Stimulated activated CD8-positive, alpha-beta memory T cell treated with anti-CD3 and anti-CD28 coated beads, Interleukin-7, amount 100 ng/mL, for 48 hours (primary cell): ENCODE data around the gene NAXD.
"Not testable (repeated sequence)": the region's sequence is repeated elsewhere in the genome, so short reads cannot be mapped to it uniquely, and the experiment has no call there.

Source experiments
- DNase-seq, 2 donors: peaks; one replicate each; pipeline ENCODE4 v3.0.0-alpha.2; 2020; ENCODE audit warnings: low read depth in 1 of 2; ENCODE audit errors: extremely low read depth in 1 of 2

The NAXD gene

GRCh38 chr13:110627761-110628476, 12.6 kb downstream of the NAXD start:
- no peak for DNase-seq

GRCh38 chr13:110628477-110628793, 13.1 kb downstream of the NAXD start:
- DNase-seq, result no peak

- no peak for DNase-seq
These were observed 13.8 kb downstream of the NAXD start for GRCh38 chr13:110628952-110629701.

- DNase-seq, result no peak
These were observed 14.4 kb downstream of the NAXD start for GRCh38 chr13:110629735-110630134.

- no peak for DNase-seq
These were observed 15.3 kb downstream of the NAXD start for GRCh38 chr13:110630566-110631119.

GRCh38 chr13:110632255-110632654, 16.9 kb downstream of the NAXD start:
- not testable (repeated sequence) for DNase-seq

GRCh38 chr13:110633776-110634175, 18.4 kb downstream of the NAXD start:
- DNase-seq, result no peak

GRCh38 chr13:110634558-110634957, 19.2 kb downstream of the NAXD start:
- no peak for DNase-seq

DNA sequence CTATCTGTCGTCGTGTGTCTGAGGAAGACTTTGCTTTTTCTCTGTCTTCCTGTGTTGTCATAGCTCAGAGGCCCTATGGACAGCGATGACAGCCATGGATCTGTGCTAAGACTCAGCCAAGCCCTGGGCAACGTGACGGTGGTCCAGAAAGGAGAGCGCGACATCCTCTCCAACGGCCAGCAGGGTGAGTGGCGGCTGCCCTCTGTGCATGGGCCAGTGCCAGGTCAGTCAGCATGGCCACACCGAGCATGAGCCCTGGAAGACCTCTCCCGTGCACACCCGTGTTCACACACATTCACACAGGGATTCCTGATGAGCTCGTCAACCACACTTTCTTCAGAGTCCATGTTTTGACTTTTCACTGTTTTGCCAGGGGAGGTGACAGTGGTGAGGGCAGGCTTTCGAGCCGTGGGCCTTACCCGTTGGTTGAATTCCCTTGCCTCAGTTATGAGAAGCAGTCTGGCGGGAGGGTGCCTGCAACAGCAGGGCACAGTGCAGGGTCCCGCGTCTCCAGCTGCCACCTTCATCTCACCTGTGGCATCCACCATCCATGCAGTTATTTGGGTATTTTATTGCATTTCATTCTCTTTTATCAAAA, 20.2 kb downstream of the NAXD start:
- no peak for DNase-seq

DNA sequence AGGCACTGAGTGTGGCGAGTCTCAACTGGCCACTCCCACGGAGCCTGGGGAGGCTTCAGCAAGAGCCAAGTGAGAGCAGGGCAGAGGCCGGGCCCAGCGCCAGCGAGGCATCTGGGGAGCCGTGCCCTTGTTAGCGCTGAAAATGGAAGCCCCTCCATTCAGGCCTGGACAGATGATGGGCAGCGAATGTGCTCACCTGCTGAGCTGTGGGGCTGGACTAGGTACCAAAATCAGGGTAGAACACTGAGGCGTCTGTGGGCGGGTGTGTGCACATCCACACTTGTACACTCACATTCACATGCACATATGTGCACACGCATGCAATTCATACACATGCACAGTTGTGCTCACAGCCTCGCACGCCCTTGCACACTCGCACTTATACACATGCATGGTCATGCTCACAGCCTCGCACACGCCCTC, 20.7 kb downstream of the NAXD start:
- no peak for DNase-seq

DNA sequence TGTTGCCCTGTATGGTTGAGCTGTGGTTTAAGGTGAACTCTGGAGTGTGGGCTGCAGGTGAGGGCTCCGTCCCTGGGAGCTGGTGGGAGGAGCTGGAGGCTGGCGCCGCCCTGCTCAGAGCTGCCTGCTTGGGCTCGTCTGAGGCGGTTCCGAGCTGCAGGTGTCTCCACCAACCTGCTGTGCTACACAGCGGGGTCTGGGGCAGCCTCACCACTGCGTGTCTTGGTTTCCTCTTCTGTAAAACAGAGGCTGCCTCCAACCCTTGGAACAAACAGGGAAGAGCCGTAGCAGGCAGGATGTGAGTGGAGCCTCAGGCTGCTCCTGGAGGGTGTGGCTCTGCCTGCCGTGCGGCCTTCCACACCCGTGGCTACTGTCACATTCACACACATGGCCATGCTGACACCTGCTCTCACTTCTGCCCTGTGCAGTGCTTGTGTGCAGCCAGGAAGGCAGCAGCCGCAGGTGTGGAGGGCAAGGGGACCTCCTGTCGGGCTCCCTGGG, 21.4 kb downstream of the NAXD start:
- DNase-seq, result no peak

- no peak for DNase-seq
These were observed 21.9 kb downstream of the NAXD start for GRCh38 chr13:110637275-110637674.

GRCh38 chr13:110637747-110638146, 22.4 kb downstream of the NAXD start:
- DNase-seq, result no peak

GRCh38 chr13:110638257-110638656, 22.9 kb downstream of the NAXD start:
- DNase-seq, result no peak

GRCh38 chr13:110638814-110639806, 23.8 kb downstream of the NAXD start:
- no peak for DNase-seq

DNA sequence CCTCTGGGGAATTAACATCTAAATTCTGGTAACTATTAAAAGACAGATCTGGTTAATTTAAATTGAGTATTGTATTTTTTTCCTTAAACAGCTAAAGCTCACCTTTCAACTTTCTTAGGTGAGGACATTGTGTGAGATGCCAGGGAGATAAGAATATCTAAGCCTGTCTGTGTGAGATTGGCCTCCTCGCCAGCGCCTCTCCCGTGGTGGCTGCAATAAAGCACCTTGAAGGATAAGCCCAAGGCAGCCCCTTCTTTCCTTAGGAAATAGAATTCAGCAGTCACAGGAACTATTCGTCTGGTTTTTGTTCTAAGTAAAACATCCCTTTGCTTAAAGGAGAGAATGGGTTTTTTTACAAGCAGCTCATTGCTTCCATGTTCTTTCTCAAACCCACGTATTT, 24.6 kb downstream of the NAXD start:
- no peak for DNase-seq

DNA sequence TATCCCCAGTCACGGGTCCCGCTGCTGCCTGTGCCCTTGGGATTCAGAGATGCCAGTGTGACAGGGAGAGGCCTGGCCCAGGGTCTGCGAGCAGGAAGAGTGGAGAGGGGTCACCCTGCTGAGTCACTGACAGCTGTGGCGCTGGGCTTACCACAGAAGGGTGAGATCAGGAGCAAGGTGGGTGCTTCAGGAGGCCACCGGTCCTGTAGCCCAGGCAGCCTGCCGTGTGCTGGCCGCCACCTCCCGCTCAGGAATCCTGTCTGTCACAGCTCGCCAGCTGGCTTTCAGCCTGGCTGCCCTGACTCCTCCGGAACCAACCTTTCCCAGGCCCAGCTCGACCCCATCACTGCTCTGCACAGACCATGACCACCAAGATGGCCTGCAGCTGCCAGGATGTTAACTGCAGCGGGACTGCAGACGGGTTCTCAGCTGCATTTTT, 25.3 kb downstream of the NAXD start:
- DNase-seq, result no peak

DNA sequence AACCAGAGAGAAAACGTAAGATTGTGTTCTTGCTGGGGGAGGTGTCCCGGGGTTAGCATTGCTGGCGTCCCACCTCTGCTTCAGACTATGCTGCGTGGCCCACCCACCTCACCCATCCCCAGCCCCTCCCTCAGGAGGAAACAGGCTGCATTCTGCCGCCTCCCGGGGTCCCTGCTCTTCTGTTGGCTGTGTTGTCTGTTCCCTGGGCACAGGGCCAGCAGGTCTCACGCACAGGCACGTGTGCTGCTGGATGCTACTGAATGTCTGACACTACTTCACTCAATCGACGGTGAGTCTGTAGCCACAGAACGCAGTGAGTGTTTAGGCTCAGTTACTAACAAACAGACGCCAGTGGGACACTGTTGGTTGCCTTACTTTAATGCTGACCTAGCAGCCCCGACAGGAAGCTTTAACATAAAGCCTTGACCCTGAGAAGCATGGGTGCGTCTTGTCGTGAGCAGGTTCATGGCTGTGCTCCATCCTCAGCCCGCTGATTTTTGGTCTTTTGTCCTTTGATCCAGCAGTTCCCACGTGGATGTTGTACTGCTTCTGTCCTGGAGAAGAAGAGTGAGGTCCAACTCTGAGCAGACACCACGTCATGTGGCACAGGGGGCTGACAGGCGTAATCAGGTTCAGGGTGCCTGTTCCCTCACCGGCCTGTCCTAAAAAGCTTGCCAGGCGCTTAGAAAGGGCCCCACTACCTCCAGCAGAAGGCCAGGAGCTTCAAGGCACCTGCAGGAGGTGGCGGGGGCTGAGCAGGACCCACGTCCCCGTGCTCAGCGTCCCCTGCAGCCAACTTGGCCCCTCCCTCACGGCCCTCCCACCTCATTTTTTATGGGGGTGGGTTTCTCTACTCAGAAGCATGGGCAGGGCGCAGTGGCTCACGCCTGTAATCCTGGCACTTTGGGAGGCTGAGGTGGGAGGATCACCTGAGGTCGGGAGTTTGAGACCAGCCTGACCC, 26.0 kb downstream of the NAXD start:
- DNase-seq, result no peak

DNA sequence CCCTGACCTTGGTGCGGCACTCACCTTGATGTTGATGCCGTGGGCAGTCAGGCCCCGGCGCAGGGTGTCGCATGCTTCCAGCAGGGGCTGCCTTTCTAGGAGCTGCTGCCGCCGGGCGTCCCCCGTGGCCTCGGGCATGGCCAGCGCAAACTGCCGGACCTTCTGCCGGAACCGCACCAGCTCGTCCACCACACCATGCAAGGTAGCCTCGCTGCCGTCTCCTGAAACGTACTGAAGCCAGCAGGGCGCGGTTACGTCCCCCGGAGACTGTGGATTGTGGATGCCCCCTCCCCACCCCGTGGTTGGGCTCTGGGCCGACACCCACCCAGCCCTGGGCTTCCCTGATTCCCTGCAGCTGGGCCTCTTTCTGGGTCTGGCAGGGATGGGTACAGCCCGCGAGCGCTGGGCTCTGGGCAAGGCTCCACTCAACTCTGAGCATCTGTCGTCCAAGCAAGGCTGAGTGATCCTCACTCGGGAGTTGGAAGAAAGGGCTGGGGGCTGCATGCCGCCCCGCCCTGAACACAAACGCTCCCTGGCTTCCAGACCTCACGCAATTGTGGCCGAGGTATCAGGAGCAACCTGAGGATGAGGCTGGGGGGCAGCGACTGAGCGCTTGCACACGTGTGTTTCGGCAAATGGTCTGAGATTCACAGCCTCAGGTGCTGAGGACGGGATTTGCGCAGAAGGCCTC, 27.1 kb downstream of the NAXD start:
- no peak for DNase-seq
